ENCODE data around the gene CCBE1. TPM values are rescaled to one million over a fixed set of nuclear protein-coding genes. Genes with fewer than 3 reads are reported as not detected.
"Not testable (repeated sequence)": the region's sequence is repeated elsewhere in the genome, so short reads cannot be mapped to it uniquely, and the experiment has no call there.

The CCBE1 gene
- total RNA-seq, 2 experiments from 2014 or later: not detected

DNA sequence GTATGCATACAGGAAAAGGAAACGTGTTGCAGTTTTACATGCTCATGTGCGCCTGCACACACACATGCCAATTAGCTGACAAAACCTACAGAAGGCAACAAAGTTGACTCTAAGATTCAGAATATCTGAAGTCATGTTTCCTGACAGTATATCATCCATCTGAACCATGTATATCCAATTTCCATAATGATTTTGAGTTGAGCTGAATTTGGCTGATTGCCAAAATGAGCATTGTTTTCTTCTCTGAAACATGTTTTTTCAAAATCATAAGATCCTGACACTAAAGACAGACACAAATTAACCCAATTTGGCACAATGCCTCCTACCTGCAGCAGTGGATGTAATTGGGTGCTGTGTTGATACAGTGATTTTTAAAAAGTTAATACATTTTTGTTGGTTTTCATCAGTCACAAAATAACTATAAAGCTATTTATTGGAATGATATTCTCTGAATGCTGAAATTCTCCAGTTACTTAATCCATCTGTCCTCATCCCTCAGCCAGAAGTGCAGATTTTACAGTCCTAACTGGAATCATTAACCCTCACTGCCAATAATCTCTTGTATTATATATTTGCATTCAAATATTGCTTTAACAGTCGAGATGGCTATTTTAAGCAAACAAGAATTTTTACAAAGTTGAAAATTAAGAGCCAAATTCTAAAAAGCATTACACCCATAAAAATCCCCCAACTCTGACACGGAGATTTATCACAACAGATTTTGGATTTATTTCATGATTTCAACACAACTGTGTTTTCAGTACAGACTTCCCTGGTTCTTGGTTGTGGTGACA is 176.5 kb downstream of the CCBE1 start:
- Mint-ChIP-seq H3K27ac (no peak overlapping the region), H3K4me3 (no peak overlapping the region), H3K4me1 (no peaks in the 10 kb centered on the region), H3K9me3 (no peaks in the 10 kb centered on the region), H3K27me3 (peaks cover 3% of the 10 kb centered on the region), H3K36me3 (ENCODE audit: low read depth) (no peaks in the 10 kb centered on the region)
- no peak for DNase-seq
- ChIA-PET CTCF (no interaction called here), POLR2A (no interaction called here)

DNA sequence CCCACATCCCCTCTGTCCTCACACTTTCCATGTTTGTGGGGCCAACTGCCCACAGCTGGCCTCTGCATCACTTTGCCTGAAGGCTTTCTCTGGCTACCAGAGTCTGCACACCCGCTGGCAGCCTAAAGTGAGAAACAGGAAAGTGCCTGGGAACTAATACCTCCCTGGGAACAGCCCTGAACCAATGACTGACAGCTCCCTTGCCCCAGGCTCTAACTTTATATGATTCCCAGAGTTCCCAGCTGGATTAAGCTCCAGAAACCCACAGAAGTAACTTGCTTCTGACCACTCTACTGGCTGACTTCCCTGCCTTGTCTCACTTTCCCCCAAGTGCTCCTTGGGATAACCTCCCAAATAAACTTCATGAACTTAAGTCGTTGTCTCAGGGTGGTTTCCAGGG is 178.5 kb downstream of the CCBE1 start:
- Mint-ChIP-seq H3K9me3 (no peaks in the 10 kb centered on the region), H3K36me3 (ENCODE audit: low read depth) (no peaks in the 10 kb centered on the region), H3K4me3 (no peak overlapping the region), H3K27ac (no peak overlapping the region), H3K27me3 (peaks cover 2% of the 10 kb centered on the region), H3K4me1 (no peaks in the 10 kb centered on the region)
- no peak for DNase-seq
- ChIA-PET CTCF (no interaction called here), POLR2A (no interaction called here)

DNA sequence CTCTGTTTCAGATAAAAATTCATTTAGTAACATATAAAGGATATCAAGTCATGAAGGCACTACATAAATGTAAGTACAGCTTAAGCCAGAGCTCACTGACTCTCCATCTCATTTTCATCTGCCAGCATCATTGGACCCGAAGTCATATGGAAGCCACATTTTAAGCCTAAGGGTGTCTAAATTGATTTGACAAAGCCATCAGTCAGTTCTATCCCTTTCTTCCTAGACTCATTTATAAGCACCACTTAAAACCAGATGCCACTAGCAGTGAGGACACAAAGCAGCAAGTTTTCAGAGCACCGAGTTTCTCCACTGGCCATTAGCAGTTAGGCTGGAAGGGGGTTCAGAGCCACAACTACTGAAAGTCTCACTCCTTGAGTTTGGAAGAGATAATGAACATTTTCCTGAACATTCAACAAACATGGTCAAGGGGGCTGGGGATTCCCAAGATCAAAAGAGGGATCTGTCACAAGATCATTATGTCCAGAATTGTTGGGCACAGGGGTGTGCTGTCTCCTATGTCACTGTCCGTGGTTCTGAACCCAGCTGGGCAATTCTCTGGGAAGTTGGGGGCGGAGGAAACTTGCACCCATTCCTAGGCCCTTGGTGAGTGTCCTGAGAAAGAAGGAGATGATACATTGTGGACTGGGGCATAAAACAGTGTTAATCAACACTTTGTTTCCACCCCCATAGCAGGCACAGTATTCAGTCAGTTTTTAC is 179.6 kb downstream of the CCBE1 start:
- no peak overlapping the region for H3K4me3 Mint-ChIP-seq
- DNase-seq: no peak
- H3K27ac Mint-ChIP-seq: no peak overlapping the region
- ChIA-PET POLR2A (no interaction called here), CTCF (no interaction called here)
- H3K27me3 Mint-ChIP-seq: peaks cover 2% of the 10 kb centered on the region
- no peaks in the 10 kb centered on the region for H3K9me3 Mint-ChIP-seq
- H3K4me1 Mint-ChIP-seq: no peaks in the 10 kb centered on the region
- H3K36me3 Mint-ChIP-seq (ENCODE audit: low read depth): no peaks in the 10 kb centered on the region

DNA sequence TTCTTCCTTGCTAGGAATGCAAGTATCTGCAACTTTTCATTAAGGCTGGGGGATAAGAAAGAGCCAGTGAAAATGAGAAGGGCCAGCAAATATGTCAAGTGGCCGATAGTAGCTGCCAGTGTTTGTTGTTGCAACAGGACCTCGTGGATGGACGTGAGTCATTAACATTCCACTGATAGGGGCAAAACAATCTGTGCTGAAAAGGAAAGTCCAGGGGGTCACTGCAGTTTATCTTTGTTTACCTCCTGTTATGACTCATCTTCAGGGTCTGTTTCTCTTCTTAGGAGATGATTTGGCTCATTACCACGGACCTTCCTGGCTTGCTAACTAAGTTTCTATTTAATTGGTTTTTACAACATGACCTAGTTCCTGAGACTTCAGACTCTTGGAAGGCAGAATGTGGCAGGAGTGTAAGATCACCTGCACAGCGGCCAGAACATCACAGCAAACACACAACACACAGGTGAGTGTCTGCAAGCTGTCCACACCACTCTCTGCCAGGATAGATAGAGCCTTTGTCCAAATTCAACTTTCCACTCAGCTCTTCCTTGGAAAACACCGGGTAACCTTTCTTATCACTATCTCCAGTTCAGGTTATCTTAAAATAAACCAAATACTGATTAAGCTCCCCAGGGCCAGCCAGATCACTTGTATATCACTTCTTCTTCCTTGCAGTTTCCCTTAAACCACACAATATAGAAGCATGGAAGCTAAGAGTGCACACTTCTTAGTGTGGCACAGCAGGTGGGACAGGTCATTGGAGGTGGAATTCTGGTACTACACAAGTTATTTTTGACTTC is 180.7 kb downstream of the CCBE1 start:
- Mint-ChIP-seq H3K4me3 (no peak overlapping the region), H3K27ac (no peak overlapping the region), H3K4me1 (no peaks in the 10 kb centered on the region), H3K36me3 (ENCODE audit: low read depth) (no peaks in the 10 kb centered on the region), H3K9me3 (no peaks in the 10 kb centered on the region), H3K27me3 (peaks cover 2% of the 10 kb centered on the region)
- POLR2A ChIA-PET: no interaction called here
- DNase-seq: no peak
- CTCF ChIA-PET: no interaction called here

DNA sequence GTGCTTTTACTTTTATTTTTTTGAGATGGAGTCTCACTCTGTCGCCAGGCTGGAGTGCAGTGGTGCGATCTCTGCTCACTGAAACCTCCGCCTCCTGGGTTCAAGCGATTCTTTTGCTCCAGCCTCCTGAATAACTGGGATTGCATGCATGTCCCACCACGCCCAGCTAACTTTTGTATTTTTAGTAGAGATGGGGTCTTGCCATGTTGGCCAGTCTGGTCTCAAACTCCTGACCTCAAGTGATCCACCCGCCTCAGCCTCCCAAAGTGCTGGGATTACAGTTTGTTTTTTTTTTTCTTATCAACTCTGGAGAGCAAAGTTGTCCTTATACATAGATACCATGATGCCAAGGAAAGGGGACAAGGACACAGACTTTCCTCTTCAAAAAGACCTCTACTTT is 181.3 kb downstream of the CCBE1 start:
- CTCF ChIA-PET; POLR2A ChIA-PET; H3K27me3 Mint-ChIP-seq; H3K27ac Mint-ChIP-seq; H3K36me3 Mint-ChIP-seq (ENCODE audit: low read depth); H3K9me3 Mint-ChIP-seq; DNase-seq; H3K4me1 Mint-ChIP-seq; H3K4me3 Mint-ChIP-seq: not testable (repeated sequence)

DNA sequence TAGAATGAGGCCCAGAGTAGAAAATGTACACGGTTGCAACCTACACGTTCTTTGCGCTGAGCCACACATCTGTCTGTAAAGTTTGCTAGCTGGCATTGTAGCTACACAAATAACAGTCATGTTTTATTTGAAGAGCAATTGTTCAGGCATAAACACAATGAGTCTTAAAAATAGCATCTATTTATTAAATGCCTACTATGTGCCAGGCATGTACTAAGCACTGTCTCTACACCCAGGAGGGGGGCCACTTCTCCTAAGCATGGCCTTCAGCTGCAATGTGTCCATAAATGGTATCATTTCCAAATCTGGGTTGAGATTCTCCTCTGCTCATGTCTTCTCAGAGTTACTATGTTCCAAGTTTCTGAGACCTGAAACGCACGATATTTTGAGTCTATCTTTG is 182.1 kb downstream of the CCBE1 start:
- CTCF ChIA-PET: no interaction called here
- Mint-ChIP-seq H3K4me3 (no peak overlapping the region), H3K27me3 (peaks cover 2% of the 10 kb centered on the region), H3K4me1 (no peaks in the 10 kb centered on the region), H3K9me3 (no peaks in the 10 kb centered on the region), H3K27ac (no peak overlapping the region), H3K36me3 (ENCODE audit: low read depth) (no peaks in the 10 kb centered on the region)
- POLR2A ChIA-PET: no interaction called here
- no peak for DNase-seq

DNA sequence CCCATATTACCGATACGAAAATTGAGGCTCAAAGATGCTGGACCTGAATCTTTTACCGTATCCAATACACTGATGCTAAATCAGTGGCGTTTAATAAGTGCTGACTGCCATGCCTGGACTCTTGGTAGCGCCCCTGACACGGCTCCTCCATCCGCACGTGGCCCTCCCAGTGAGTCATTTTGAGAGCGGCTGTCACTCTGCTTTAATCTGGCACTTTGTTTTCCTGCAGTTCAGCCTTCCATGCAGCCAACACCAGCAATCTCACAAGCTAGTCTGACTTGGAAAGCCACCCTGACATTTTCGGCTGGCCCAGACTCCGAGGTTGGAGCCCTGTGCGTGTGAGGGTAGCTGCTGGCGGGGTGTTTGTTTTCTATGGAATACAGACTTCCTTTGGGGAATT is 183.0 kb downstream of the CCBE1 start:
- Mint-ChIP-seq H3K27ac (no peak overlapping the region), H3K4me3 (no peak overlapping the region), H3K27me3 (peaks cover 2% of the 10 kb centered on the region), H3K9me3 (no peaks in the 10 kb centered on the region), H3K4me1 (no peaks in the 10 kb centered on the region), H3K36me3 (ENCODE audit: low read depth) (no peaks in the 10 kb centered on the region)
- no peak for DNase-seq
- CTCF ChIA-PET: interaction anchor here (0.6 kb wide), 1 partner anchor 12 kb away, joined by 3 read pairs; no protein-coding TSS in a partner anchor
- POLR2A ChIA-PET: no interaction called here

DNA sequence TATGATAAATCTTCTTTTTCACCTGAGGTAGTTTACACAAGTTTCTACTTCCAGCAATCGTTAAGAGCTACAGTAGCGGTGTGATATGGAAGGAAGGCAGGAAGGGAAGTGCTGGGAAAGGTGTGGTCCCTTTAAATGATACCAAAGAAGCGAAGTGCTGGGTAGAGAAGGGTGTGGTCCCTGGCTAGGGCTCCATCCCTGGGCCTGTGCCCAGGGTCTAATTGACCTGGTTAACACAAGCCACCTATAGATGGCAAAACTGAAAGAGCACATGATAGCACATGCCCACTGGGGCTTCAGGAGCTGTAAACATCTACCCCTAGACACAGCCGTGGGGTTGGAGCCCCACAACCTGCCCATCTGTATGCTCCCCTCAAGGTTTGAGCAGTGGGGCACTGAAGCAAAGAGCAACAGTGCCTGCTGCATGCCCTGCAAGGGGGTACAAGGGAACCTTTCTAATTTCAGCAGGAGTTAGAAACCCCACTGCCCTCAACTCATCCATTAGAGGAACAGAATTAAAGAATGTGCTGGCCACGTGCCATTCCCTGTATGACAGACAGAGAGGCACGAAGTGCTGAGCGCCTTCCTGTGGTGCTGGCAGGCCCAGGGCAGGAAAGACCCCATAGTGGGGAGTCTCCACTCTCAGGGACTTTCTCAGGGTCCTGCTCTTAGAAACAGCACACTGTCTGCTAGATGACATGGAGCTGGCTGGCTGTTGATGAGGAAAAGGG is 185.0 kb downstream of the CCBE1 start:
- CTCF ChIA-PET: no interaction called here
- Mint-ChIP-seq H3K27ac (no peak overlapping the region), H3K9me3 (no peaks in the 10 kb centered on the region), H3K27me3 (peaks cover 2% of the 10 kb centered on the region), H3K4me1 (no peaks in the 10 kb centered on the region), H3K36me3 (ENCODE audit: low read depth) (no peaks in the 10 kb centered on the region), H3K4me3 (no peak overlapping the region)
- POLR2A ChIA-PET: no interaction called here
- no peak for DNase-seq

DNA sequence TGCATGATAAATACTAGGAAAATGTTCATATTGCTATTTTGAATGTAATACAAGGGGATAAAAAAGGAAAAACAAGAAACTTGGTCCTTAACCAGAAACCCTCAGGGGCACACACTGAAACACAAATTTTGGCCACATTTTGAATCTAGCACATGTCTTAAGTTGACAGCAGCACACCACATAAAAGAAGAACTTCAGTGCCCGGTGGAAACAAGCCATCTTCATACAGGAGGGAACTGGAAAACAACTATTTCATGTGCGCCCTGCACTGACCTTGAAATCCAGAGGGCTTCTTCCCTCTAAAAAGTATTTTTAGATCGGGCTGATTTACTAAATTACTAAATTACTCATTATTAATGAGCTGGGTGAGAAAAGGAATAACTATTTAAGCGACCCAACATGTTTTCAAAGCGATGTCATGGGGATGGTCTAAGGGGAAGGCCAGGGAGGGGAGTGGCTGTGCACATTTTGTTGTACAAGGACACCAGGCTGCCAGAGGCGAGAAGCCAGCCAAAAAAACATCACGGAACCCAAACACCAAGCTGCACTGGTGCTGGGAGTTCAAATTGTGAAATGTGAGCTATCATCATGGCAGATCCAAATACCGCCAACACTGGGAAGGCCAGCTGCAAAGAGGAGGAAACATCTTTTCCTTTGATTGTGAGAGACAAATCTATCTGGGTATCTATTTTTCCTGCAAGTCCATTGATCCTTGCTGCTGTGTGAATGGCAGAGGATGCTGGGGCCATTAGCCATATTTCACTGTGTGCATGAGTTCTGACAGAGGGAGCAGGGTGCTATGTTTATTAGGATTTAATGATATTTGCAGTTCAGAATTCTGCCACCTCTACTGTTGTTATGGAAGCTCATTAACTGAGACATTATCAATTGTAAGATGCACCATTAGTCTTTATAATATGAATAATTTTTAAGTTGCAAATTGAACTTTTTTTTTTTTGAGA is 187.5 kb downstream of the CCBE1 start:
- no peaks in the 10 kb centered on the region for H3K4me1 Mint-ChIP-seq
- H3K9me3 Mint-ChIP-seq: no peaks in the 10 kb centered on the region
- ChIA-PET POLR2A (no interaction called here), CTCF (no interaction called here)
- no peak overlapping the region for H3K27ac Mint-ChIP-seq
- no peak overlapping the region for H3K4me3 Mint-ChIP-seq
- no peaks in the 10 kb centered on the region for H3K36me3 Mint-ChIP-seq (ENCODE audit: low read depth)
- peaks cover 6% of the 10 kb centered on the region for H3K27me3 Mint-ChIP-seq
- no peak for DNase-seq

DNA sequence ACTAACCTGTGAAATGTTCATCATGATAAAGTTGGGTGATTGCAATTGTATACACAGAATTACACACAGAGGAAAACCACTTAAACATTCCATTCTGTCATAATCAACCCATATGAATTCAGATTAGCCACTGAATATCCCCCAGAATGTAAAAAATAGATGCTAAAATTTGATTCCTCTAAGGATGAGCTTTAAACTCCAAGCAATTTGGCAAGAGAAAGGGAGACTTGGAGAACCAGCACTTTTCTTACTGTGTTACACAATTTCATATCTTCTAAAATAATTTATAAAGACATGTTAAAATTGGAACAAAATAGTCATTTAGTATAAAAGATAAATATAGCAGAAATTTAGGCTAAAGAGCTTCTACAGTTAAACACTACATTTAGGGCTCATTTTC is 191.9 kb downstream of the CCBE1 start:
- Mint-ChIP-seq H3K27me3 (peaks cover 4% of the 10 kb centered on the region), H3K36me3 (ENCODE audit: low read depth) (no peaks in the 10 kb centered on the region), H3K27ac (no peak overlapping the region), H3K4me3 (no peak overlapping the region), H3K9me3 (no peaks in the 10 kb centered on the region), H3K4me1 (no peaks in the 10 kb centered on the region)
- ChIA-PET CTCF (no interaction called here), POLR2A (no interaction called here)
- DNase-seq: no peak

DNA sequence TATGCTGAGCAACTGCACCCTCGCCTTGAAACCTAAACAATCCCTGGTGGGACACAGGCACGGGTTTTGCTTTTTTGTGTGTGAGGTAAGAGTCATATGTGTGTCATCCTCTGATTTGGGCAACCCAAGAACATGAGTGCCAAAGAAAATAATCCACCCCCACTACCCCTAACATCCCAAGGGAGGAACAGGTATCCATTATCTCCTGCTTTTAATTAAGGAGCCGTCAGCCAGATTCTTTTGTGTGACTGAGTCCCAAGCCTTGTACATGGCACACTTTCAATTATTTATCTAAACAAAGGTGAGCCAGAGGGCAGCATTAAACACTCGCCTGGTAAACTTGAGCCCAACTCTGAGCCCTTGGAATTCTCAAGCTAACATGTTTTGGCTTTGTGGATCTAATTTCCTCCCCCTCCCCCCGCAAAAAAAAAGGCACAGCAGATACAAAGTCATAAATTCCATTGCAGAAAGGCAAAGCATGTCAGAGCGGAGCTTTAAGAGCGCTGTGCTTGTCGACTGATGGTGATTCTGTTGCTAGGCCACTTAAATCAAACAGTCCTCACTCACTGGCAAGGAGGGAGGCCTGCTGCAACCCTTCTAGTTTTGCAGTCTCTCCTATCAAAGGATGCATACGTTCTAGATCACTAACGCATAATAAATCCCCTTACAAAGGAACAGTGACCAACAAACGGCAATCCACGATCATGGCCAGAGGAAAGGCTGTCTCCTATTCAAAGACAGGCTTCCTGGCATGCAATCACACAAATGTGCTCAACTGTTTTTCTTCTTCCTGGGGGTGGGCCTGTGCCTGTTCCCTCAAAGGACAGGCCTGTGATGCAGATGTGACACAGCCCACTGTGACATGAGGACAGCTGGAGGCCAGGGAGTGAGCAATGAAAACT is 194.7 kb downstream of the CCBE1 start:
- H3K27ac Mint-ChIP-seq: no peak overlapping the region
- H3K4me3 Mint-ChIP-seq: no peak overlapping the region
- CTCF ChIA-PET: no interaction called here
- no peaks in the 10 kb centered on the region for H3K9me3 Mint-ChIP-seq
- H3K4me1 Mint-ChIP-seq: no peaks in the 10 kb centered on the region
- H3K36me3 Mint-ChIP-seq (ENCODE audit: low read depth): no peaks in the 10 kb centered on the region
- no peak for DNase-seq
- POLR2A ChIA-PET: no interaction called here
- peaks cover 4% of the 10 kb centered on the region for H3K27me3 Mint-ChIP-seq

DNA sequence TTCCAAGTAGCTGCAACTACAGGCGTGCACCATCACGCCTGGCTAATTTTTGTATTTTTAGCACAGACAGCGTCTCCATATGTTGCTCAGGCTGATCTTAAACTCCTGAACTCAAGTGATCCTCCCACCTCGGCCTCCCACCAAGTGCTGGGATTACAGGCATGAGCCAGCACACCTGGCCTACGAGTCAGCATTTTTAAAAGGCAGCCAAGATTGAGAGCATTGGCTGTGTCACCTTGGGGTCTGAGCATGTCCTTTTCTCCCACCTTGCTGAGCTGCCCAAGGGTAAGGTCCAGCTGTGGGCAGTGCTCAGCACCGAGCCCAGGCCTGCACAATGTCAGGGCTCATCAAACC is 195.3 kb downstream of the CCBE1 start:
- DNase-seq: no peak
- H3K36me3 Mint-ChIP-seq (ENCODE audit: low read depth): no peaks in the 10 kb centered on the region

More for the DNA sequence above, 195.3 kb downstream of the CCBE1 start:
- Mint-ChIP-seq H3K27me3 (peaks cover 1% of the 10 kb centered on the region), H3K4me1 (no peaks in the 10 kb centered on the region), H3K9me3 (no peaks in the 10 kb centered on the region), H3K4me3 (no peak overlapping the region), H3K27ac (no peak overlapping the region)
- ChIA-PET CTCF (no interaction called here), POLR2A (no interaction called here)
